ENCODE data around the gene DGKB.

- no peak for TF ChIP-seq TEAD4 (IDR thresholded peaks at IDR 0.05)
- no peak for TF ChIP-seq CREB1 (IDR thresholded peaks at IDR 0.05; ENCODE audit: low read depth)
- TF ChIP-seq MAX (IDR thresholded peaks at IDR 0.05) = no peak
- no peak for TF ChIP-seq EGR1 (IDR thresholded peaks at IDR 0.05)
- TF ChIP-seq REST (IDR thresholded peaks at IDR 0.05; ENCODE audit: low read depth) = no peak
- TF ChIP-seq TAF1 (IDR thresholded peaks at IDR 0.05; ENCODE audit: low read depth) = no peak
- no peak for TF ChIP-seq NFIC (IDR thresholded peaks at IDR 0.05)
- TF ChIP-seq EP300 (IDR thresholded peaks at IDR 0.05; ENCODE audit: borderline replicate concordance) = no peak
- TF ChIP-seq YY1 (IDR thresholded peaks at IDR 0.05; ENCODE audit: low read depth) = no peak
- TF ChIP-seq CEBPB (IDR thresholded peaks at IDR 0.05) = no peak
- TF ChIP-seq TCF12 (IDR thresholded peaks at IDR 0.05; ENCODE audit: low read depth) = no peak
Observed at GRCh38 chr7:14800664-14801063, 101.9 kb downstream of the DGKB start.

All from Ishikawa (cell line).